ENCODE data around the gene SAPCD1.

Gene SAPCD1

DNA sequence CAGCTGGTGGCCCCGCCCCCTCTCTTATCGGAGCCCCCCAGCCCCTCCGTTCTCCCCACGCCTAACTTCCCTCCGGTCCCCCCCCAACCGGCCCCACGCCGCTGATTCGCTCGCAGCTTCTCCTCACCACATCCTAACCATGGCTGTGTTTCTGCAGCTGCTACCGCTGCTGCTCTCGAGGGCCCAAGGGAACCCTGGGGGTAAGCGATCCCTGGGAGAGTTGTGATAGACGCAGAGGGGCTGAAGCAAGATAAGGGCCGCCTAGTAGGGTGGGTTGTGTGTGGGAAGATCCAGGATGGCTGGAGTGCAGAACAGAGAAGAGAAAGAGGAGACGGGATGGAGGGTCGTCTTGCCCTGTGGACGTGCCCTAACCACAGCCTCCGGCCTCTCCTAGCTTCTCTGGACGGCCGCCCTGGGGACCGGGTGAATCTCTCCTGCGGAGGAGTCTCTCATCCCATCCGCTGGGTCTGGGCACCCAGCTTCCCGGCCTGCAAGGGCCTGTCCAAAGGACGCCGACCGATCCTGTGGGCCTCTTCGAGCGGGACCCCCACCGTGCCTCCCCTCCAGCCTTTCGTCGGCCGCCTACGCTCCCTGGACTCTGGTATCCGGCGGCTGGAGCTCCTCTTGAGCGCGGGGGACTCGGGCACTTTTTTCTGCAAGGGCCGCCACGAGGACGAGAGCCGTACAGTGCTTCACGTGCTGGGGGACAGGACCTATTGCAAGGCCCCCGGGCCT lies 39.0 kb upstream of the SAPCD1 start, which contains the start of gene MPIG6B:
TSS of gene MPIG6B (plus strand) at position 129 of the 735 bp plus-strand sequence. CDS start at position 140, 11 bp downstream.
- H3K27ac Mint-ChIP-seq, result peak within 1 kb of the TSS in 1 of 3 experiments; percentile 14
- no peaks in the 10 kb centered on the region for H3K9me3 Mint-ChIP-seq
- H3K36me3 Mint-ChIP-seq (ENCODE audit: low read depth), result peaks cover 37% of the 10 kb centered on the region

GRCh38 chr6:31723980-31724691 lies 38.3 kb upstream of the SAPCD1 start:
- TF ChIP-seq, protein P1, sequence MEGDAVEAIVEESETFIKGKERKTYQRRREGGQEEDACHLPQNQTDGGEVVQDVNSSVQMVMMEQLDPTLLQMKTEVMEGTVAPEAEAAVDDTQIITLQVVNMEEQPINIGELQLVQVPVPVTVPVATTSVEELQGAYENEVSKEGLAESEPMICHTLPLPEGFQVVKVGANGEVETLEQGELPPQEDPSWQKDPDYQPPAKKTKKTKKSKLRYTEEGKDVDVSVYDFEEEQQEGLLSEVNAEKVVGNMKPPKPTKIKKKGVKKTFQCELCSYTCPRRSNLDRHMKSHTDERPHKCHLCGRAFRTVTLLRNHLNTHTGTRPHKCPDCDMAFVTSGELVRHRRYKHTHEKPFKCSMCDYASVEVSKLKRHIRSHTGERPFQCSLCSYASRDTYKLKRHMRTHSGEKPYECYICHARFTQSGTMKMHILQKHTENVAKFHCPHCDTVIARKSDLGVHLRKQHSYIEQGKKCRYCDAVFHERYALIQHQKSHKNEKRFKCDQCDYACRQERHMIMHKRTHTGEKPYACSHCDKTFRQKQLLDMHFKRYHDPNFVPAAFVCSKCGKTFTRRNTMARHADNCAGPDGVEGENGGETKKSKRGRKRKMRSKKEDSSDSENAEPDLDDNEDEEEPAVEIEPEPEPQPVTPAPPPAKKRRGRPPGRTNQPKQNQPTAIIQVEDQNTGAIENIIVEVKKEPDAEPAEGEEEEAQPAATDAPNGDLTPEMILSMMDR (IDR thresholded peaks at IDR 0.05; ENCODE audit: unreplicated experiment in 3 of 3), result no peak
- peaks cover 4% of the 10 kb centered on the region for H3K27me3 Mint-ChIP-seq (ENCODE audit: low read depth)
- H3K9me3 Mint-ChIP-seq, result no peaks in the 10 kb centered on the region
- H3K4me1 Mint-ChIP-seq, result peaks cover 5% of the 10 kb centered on the region
- peak overlapping the region in 1 of 3 experiments; percentile 14 for H3K27ac Mint-ChIP-seq
- H3K36me3 Mint-ChIP-seq (ENCODE audit: low read depth), result peaks cover 44% of the 10 kb centered on the region
- no peak overlapping the region for H3K4me3 Mint-ChIP-seq

More for the DNA sequence above, 39.0 kb upstream of the SAPCD1 start, which contains the start of gene MPIG6B:
- peaks cover 4% of the 10 kb centered on the region for H3K27me3 Mint-ChIP-seq (ENCODE audit: low read depth)
- H3K4me1 Mint-ChIP-seq, result no peaks in the 10 kb centered on the region
- TF ChIP-seq, protein P1 (IDR thresholded peaks at IDR 0.05; ENCODE audit: unreplicated experiment in 3 of 3), result no peak
- no peak within 1 kb of the TSS for H3K4me3 Mint-ChIP-seq

DNA sequence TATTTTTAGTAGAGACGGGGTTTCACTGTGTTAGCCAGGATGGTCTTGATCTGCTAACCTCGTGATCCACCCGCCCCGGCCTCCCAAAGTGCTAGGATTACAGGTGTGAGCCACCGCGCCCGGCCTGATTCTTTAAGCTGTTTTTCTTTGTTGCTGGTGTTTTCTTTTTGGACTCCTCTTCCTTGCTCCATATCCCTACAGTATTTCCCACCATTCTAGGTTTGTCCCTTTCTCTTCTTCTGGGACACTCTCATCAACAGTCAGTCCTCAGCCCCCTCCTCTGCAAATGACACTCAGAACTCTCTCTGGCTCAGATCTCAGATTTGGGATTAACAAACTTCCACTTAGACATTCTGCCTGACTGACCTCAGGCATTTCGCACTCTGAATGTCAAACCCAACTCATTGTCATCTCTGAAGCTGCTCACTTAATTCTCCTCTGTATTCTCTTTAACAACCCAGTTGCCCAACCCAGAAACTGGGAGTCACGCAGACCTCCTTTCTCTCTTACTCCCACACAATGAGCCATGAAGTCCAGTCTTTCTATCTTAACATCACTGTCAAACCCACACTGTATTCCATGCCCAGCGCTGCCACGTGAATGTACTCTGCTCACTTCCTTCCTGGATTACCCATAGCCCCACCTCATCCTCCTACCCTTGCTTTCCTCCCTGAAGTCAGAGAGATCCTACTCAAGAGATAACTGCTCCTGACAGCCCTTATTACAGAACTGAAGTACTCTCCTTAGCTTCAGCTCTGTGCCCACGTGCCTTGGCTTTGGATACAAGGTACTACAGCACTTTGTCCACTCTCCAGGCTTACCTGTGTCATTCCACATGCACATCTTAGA lies 36.7 kb upstream of the SAPCD1 start:
- Mint-ChIP-seq H3K9me3 (no peaks in the 10 kb centered on the region), H3K4me3 (peak overlapping the region in 2 of 3 experiments; percentile 0 to 24), H3K27ac (peak overlapping the region in 2 of 3 experiments; percentile 3 to 64), H3K4me1 (peaks cover 12% of the 10 kb centered on the region), H3K27me3 (ENCODE audit: low read depth) (no peaks in the 10 kb centered on the region), H3K36me3 (ENCODE audit: low read depth) (peaks cover 53% of the 10 kb centered on the region)
- TF ChIP-seq, protein P1 (IDR thresholded peaks at IDR 0.05; ENCODE audit: unreplicated experiment in 3 of 3), result no peak

- Mint-ChIP-seq H3K4me1 (peaks cover 15% of the 10 kb centered on the region), H3K9me3 (no peaks in the 10 kb centered on the region), H3K36me3 (ENCODE audit: low read depth) (peaks cover 60% of the 10 kb centered on the region), H3K27me3 (ENCODE audit: low read depth) (no peaks in the 10 kb centered on the region), H3K27ac (peak overlapping the region in 1 of 3 experiments; percentile 52), H3K4me3 (peak overlapping the region; percentile 70 to 85 (median 83))
- TF ChIP-seq, protein P1 (IDR thresholded peaks at IDR 0.05; ENCODE audit: unreplicated experiment in 3 of 3), result no peak
These were observed 35.3 kb upstream of the SAPCD1 start for GRCh38 chr6:31727034-31727716.

Measured in nephron (organoid).